ENCODE measurements around the gene CDR2L. TPM values are rescaled to one million over a fixed set of nuclear protein-coding genes. Genes with fewer than 3 reads are reported as not detected.
A peak's percentile ranks its signal among the peaks of the same experiment; 100 is the strongest.
"Not testable (repeated sequence)": the region's sequence is repeated elsewhere in the genome, so short reads cannot be mapped to it uniquely, and the experiment has no call there.

The CDR2L gene
- polyA plus RNA-seq, 2 donors, result 3.6 to 4.3 TPM

DNA sequence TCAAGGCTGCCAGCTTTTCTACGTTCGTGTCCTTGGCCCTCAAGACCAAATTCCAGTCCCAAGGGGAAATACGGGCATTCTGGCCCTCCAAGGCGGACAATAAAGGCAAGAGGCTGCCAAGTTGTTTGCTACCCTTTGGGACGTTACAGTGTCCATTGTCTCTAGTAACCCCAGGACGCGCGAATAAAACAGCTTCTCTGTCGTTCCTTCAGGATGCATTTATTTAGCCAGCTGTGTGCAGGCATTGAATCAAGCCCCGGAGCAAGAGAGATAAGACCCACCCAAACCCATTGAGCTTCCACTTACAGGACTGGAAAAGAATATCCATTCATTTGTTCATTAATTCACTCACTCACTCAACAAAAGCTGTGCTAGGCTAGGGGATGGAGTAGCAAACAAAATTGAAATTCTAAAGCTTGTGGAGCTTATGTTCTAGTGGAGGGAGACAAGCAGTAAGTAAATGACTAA is 25.7 kb downstream of the CDR2L start:
- H3K36me3 ChIP-seq (ENCODE audit: control insufficient read depth in 2 of 2, insufficient read depth in 2 of 2, low read length in 1 of 2), result peaks cover 0 to 2% of the 10 kb centered on the region in 2 donors
- peak overlapping the region; percentile 76 to 89 for H3K4me3 ChIP-seq (ENCODE audit: low read depth in 1 of 2, low read length in 2 of 2)
- peaks cover 3 to 5% of the 10 kb centered on the region in 2 donors for H3K4me1 ChIP-seq (ENCODE audit: control insufficient read depth in 2 of 2, insufficient read depth in 2 of 2, low read length in 1 of 2)
- H3K27me3 ChIP-seq (ENCODE audit: control insufficient read depth in 1 of 2, insufficient read depth in 2 of 2, low read length in 2 of 2), result no peaks in the 10 kb centered on the region
- H3K27ac ChIP-seq (ENCODE audit: low read depth in 2 of 2, low read length in 1 of 2), result peak overlapping the region; percentile 83 to 84
- H3K9me3 ChIP-seq (ENCODE audit: control insufficient read depth in 2 of 2, insufficient read depth in 1 of 2, low read depth in 1 of 2, low read length in 1 of 2), result no peaks in the 10 kb centered on the region
- 1 to 2% methylated on average over 10 of the region's 10 CpGs for WGBS, 2 donors

DNA sequence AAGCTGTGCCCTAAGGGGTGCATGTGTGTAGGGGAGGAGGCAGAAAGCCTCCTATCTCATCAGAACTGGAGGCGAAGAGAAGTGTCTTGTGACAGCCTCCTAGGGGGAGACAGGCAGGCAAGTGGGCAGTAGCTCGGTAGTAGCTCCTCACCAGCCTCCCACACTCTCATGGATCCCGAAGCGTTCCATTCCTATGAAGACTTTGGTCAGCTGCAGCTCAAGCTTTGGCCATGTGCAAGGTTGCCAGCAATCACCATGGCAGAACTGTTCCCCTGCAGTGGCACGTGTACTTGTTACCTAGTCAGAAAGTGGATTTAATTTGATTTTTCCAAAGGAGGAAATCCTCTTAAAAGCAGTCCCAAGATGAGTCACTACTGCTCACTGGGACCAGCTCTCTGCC is 31.7 kb downstream of the CDR2L start:
- peaks cover 0 to 10% of the 10 kb centered on the region in 2 donors for H3K36me3 ChIP-seq (ENCODE audit: control insufficient read depth in 2 of 2, insufficient read depth in 2 of 2, low read length in 1 of 2)
- H3K27ac ChIP-seq (ENCODE audit: low read depth in 2 of 2, low read length in 1 of 2), result no peak overlapping the region
- no peaks in the 10 kb centered on the region for H3K4me1 ChIP-seq (ENCODE audit: control insufficient read depth in 2 of 2, insufficient read depth in 2 of 2, low read length in 1 of 2)
- WGBS, 2 donors, result 88 to 91% methylated on average over 5 of the region's 5 CpGs
- no peaks in the 10 kb centered on the region for H3K9me3 ChIP-seq (ENCODE audit: control insufficient read depth in 2 of 2, insufficient read depth in 1 of 2, low read depth in 1 of 2, low read length in 1 of 2)
- H3K4me3 ChIP-seq (ENCODE audit: low read depth in 1 of 2, low read length in 2 of 2), result no peak overlapping the region
- no peaks in the 10 kb centered on the region for H3K27me3 ChIP-seq (ENCODE audit: control insufficient read depth in 1 of 2, insufficient read depth in 2 of 2, low read length in 2 of 2)

DNA sequence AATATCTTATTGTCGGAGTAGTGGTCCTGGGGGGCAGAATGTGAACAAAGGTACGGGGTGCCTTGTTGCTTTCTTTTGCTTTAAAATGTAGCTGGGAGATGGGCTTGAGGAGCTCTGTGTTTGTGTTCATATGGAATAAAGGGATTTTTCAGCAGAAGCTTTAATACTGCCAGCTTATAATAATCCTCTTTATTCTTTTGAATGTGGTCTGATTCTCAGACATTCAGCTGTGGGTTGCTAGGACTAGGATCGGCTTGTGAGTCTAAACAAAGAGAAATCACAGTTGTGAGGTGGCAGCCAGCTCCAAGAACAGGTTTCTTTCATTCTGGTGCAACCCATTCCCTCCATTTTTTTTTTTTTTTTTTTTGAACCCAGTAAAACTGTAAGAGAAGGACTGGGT is 32.3 kb downstream of the CDR2L start:
- Histone ChIP-seq H3K4me3 (ENCODE audit: low read depth in 1 of 2, low read length in 2 of 2) (no peak overlapping the region), H3K27ac (ENCODE audit: low read depth in 2 of 2, low read length in 1 of 2) (no peak overlapping the region), H3K4me1 (ENCODE audit: control insufficient read depth in 2 of 2, insufficient read depth in 2 of 2, low read length in 1 of 2) (no peaks in the 10 kb centered on the region), H3K9me3 (ENCODE audit: control insufficient read depth in 2 of 2, insufficient read depth in 1 of 2, low read depth in 1 of 2, low read length in 1 of 2) (no peaks in the 10 kb centered on the region), H3K36me3 (ENCODE audit: control insufficient read depth in 2 of 2, insufficient read depth in 2 of 2, low read length in 1 of 2) (peaks cover 0 to 10% of the 10 kb centered on the region in 2 donors), H3K27me3 (ENCODE audit: control insufficient read depth in 1 of 2, insufficient read depth in 2 of 2, low read length in 2 of 2) (no peaks in the 10 kb centered on the region)
- WGBS, 2 donors, result 88 to 98% methylated on average over 3 of the region's 3 CpGs

DNA sequence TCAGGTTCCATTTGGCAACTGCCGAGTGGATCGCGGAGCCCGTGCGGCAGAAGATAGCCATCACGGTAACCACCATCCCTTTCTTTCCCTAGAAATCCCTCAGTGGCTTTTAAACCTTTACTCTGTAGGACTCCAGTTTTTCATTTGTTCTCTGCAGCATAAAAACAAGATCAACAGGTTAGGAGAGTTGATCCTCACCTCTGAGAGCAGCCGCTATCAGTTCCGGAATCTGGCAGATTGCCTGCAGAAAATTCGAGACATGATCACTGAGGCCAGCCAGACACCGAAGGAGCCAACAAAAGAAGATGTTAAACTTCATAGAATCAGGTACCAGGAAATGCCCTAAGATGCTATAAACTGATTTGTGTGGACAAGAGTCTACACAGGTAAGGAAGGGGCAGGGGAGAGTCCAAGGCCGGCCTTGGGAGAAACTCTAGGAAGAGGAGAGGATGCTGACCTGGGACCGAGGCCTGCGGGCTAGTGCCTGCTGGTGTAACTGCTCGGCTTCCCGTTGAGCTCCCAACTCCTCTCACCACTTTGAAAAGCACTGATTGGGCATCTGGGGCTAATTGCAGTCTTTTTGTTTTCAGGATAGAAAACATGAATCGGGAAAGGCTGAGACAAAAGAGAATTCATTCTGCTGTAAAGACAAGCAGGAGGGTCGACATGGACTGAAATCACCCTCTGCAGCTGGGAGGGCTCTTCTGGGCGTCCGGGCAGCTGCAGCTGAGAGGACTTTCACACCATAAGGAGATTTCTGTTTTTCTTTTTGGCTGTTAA is 33.1 kb downstream of the CDR2L start:
- no peak overlapping the region for H3K27ac ChIP-seq (ENCODE audit: low read depth in 2 of 2, low read length in 1 of 2)
- H3K4me1 ChIP-seq (ENCODE audit: control insufficient read depth in 2 of 2, insufficient read depth in 2 of 2, low read length in 1 of 2), result no peaks in the 10 kb centered on the region
- WGBS, 2 donors, result 85 to 86% methylated on average over 19 of the region's 19 CpGs
- H3K4me3 ChIP-seq (ENCODE audit: low read depth in 1 of 2, low read length in 2 of 2), result no peak overlapping the region
- peaks cover 0 to 10% of the 10 kb centered on the region in 2 donors for H3K36me3 ChIP-seq (ENCODE audit: control insufficient read depth in 2 of 2, insufficient read depth in 2 of 2, low read length in 1 of 2)
- H3K27me3 ChIP-seq (ENCODE audit: control insufficient read depth in 1 of 2, insufficient read depth in 2 of 2, low read length in 2 of 2), result no peaks in the 10 kb centered on the region
- no peaks in the 10 kb centered on the region for H3K9me3 ChIP-seq (ENCODE audit: control insufficient read depth in 2 of 2, insufficient read depth in 1 of 2, low read depth in 1 of 2, low read length in 1 of 2)

DNA sequence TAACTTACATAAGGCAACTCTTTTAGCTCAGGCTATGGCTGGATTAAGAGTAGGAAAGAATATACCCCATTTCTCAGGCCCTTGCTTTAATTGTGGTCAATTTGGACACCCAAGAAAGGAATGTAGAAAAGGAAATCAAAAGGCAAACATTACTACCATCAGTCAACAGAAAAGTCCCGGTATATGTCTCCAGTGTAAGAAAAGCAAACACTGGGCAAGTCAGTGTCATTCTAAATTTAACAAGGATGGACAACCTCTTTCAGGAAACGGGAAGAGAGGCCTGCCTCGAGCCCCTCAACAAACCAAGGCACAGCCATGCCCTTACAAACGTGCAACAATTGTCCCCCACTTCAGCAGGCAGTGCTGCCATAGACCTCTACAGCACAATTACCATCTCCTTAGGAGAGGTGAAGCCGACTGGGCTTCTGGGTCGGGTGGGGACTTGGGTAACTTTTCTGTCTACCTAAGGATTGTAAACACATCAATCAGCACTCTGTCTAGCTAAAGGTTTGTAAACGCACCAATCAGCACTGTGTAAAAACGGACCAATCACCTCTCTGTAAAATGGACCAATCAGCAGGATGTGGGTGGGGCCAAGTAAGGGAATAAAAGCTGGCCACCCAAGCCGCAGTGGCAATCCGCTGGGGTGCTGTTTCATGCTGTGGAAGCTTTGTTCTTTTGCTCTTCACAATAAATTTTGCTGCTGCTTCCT is 37.4 kb downstream of the CDR2L start:
- H3K36me3 ChIP-seq (ENCODE audit: control insufficient read depth in 2 of 2, insufficient read depth in 2 of 2, low read length in 1 of 2), result peaks cover 0 to 8% of the 10 kb centered on the region in 2 donors
- H3K9me3 ChIP-seq (ENCODE audit: control insufficient read depth in 2 of 2, insufficient read depth in 1 of 2, low read depth in 1 of 2, low read length in 1 of 2), result no peaks in the 10 kb centered on the region
- H3K27ac ChIP-seq (ENCODE audit: low read depth in 2 of 2, low read length in 1 of 2), result no peak overlapping the region
- WGBS, 2 donors, result 87 to 89% methylated on average over 10 of the region's 10 CpGs
- H3K4me1 ChIP-seq (ENCODE audit: control insufficient read depth in 2 of 2, insufficient read depth in 2 of 2, low read length in 1 of 2), result no peaks in the 10 kb centered on the region
- no peak overlapping the region for H3K4me3 ChIP-seq (ENCODE audit: low read depth in 1 of 2, low read length in 2 of 2)
- no peaks in the 10 kb centered on the region for H3K27me3 ChIP-seq (ENCODE audit: control insufficient read depth in 1 of 2, insufficient read depth in 2 of 2, low read length in 2 of 2)

DNA sequence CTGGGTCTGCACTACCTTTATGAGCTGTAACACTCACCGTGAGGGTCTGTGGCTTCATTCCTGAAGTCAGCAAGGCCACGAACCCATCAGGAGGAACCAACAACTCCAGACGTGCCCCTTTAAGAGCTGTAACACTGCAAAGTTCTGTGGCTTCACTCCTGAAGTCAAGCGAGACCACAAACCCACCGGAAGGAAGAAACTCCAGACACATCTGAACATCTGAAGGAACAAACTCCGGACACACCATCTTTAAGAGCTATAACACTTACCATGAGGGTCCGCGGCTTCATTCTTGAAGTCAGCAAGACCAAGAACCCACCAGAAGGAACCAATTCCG is 37.9 kb downstream of the CDR2L start:
- not testable (repeated sequence) for H3K27ac ChIP-seq (ENCODE audit: low read depth in 2 of 2, low read length in 1 of 2); H3K4me1 ChIP-seq (ENCODE audit: control insufficient read depth in 2 of 2, insufficient read depth in 2 of 2, low read length in 1 of 2); H3K36me3 ChIP-seq (ENCODE audit: control insufficient read depth in 2 of 2, insufficient read depth in 2 of 2, low read length in 1 of 2); H3K27me3 ChIP-seq (ENCODE audit: control insufficient read depth in 1 of 2, insufficient read depth in 2 of 2, low read length in 2 of 2); H3K9me3 ChIP-seq (ENCODE audit: control insufficient read depth in 2 of 2, insufficient read depth in 1 of 2, low read depth in 1 of 2, low read length in 1 of 2); H3K4me3 ChIP-seq (ENCODE audit: low read depth in 1 of 2, low read length in 2 of 2)
- 84 to 87% methylated on average over 9 of the region's 9 CpGs for WGBS, 2 donors

DNA sequence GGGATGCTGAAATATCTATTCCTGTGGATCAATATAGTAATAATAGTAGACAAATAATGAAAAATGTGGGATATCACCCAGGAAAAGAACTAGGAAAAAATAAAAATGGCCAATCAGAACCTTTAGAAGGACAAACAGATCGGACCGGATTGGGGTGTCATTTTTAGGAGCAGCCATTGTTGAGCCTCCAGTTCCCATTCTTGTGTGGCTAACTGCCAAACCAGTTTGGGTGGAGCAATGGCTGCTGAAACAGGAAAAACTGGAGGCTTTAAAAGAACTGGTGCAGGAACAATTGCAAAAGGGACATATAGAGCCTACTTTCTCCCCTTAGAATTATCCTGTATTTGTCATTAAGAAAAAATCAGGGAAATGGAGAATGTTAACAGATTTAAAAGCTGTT is 39.2 kb downstream of the CDR2L start:
- not testable (repeated sequence) for H3K4me1 ChIP-seq (ENCODE audit: control insufficient read depth in 2 of 2, insufficient read depth in 2 of 2, low read length in 1 of 2); H3K27me3 ChIP-seq (ENCODE audit: control insufficient read depth in 1 of 2, insufficient read depth in 2 of 2, low read length in 2 of 2); H3K9me3 ChIP-seq (ENCODE audit: control insufficient read depth in 2 of 2, insufficient read depth in 1 of 2, low read depth in 1 of 2, low read length in 1 of 2); H3K4me3 ChIP-seq (ENCODE audit: low read depth in 1 of 2, low read length in 2 of 2); H3K36me3 ChIP-seq (ENCODE audit: control insufficient read depth in 2 of 2, insufficient read depth in 2 of 2, low read length in 1 of 2)
- peak overlapping the region; percentile 60 to 65 for H3K27ac ChIP-seq (ENCODE audit: low read depth in 2 of 2, low read length in 1 of 2)
- 54% methylated on average over 2 of the region's 2 CpGs for WGBS, 2 donors

DNA sequence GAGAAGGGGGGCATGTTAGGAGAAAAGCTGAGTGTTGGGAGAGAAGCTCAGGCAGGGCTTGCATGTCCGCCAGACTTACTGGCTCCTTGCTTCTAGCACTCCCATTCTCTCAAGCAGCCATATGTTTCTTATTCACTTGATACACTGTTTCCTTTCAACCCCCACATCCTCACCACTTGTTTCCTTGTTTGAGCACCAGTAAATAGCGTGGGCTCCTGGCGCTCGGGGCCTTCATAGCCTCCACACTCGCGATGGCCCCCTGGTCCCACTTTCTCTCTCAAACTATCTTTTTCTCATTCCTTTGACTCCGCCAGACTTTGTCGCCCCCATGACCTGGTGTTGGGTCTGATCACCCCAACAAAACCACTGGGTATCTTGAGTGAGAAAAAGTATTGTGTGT is 42.7 kb downstream of the CDR2L start:
- H3K27me3 ChIP-seq (ENCODE audit: control insufficient read depth in 1 of 2, insufficient read depth in 2 of 2, low read length in 2 of 2), result no peaks in the 10 kb centered on the region
- H3K27ac ChIP-seq (ENCODE audit: low read depth in 2 of 2, low read length in 1 of 2), result no peak overlapping the region
- no peaks in the 10 kb centered on the region for H3K9me3 ChIP-seq (ENCODE audit: control insufficient read depth in 2 of 2, insufficient read depth in 1 of 2, low read depth in 1 of 2, low read length in 1 of 2)
- WGBS, 2 donors, result 76 to 92% methylated on average over 8 of the region's 8 CpGs
- H3K36me3 ChIP-seq (ENCODE audit: control insufficient read depth in 2 of 2, insufficient read depth in 2 of 2, low read length in 1 of 2), result no peaks in the 10 kb centered on the region
- no peak overlapping the region for H3K4me3 ChIP-seq (ENCODE audit: low read depth in 1 of 2, low read length in 2 of 2)
- H3K4me1 ChIP-seq (ENCODE audit: control insufficient read depth in 2 of 2, insufficient read depth in 2 of 2, low read length in 1 of 2), result peaks cover 0 to 4% of the 10 kb centered on the region in 2 donors

DNA sequence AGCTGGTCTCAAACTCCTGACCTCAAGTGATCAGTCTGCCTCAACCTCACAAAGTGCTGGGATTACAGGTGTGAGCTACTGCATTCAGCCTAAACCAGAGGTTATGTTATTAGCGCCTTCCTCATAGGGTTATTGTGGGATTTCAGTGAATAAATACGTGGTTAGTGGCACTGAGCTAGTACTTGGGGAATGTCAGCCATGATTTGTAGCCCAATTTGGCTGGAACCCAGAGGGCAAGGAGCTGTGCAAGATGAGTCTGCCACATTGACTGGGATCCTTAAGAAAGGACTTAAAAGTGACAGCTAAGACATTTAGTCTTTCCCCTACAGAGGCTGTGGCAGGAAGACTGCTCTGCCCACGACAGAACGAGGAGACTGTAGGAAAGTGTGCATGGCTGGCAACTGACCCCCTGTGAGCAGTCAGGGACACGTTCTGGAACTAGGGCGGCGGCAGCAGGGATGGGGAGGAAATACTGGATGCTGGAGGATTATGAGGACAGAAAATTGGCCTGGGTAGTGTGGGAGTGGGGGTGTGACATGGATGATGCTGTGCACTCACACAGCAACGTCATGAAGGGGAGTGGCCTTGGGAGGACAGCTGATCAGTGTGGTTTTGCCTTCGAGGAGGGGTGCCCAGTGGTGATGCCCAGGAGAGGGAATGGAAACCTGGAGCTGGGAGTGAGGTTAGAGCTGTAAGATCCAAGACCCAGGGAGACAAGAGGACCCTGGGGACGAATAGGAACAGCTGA is 44.7 kb downstream of the CDR2L start:
- no peaks in the 10 kb centered on the region for H3K9me3 ChIP-seq (ENCODE audit: control insufficient read depth in 2 of 2, insufficient read depth in 1 of 2, low read depth in 1 of 2, low read length in 1 of 2)
- peak overlapping the region in 1 of 2 donors; percentile 7 for H3K4me3 ChIP-seq (ENCODE audit: low read depth in 1 of 2, low read length in 2 of 2)
- H3K27ac ChIP-seq (ENCODE audit: low read depth in 2 of 2, low read length in 1 of 2), result peak overlapping the region; percentile 21 to 90
- H3K4me1 ChIP-seq (ENCODE audit: control insufficient read depth in 2 of 2, insufficient read depth in 2 of 2, low read length in 1 of 2), result peaks cover 0 to 10% of the 10 kb centered on the region in 2 donors
- H3K27me3 ChIP-seq (ENCODE audit: control insufficient read depth in 1 of 2, insufficient read depth in 2 of 2, low read length in 2 of 2), result no peaks in the 10 kb centered on the region
- WGBS, 2 donors, result 6 to 16% methylated on average over 10 of the region's 10 CpGs
- H3K36me3 ChIP-seq (ENCODE audit: control insufficient read depth in 2 of 2, insufficient read depth in 2 of 2, low read length in 1 of 2), result no peaks in the 10 kb centered on the region
